Smooth muscle cell (in vitro differentiated cells): Measurements from ENCODE around the gene RAB34. TPM values are rescaled to one million over a fixed set of nuclear protein-coding genes. Genes with fewer than 3 reads are reported as not detected.
"Not testable (repeated sequence)": the region's sequence is repeated elsewhere in the genome, so short reads cannot be mapped to it uniquely, and the experiment has no call there.

ENCODE experiments used
- DNase-seq: peaks from one replicate; lab custom pipeline; 2025; ENCODE audit not compliant: unreplicated experiment; lab: John Stamatoyannopoulos, UW
- H2AFZ ChIP-seq: fragments of 200-600 bp; sonication (generic); 2 replicates; pipeline ENCODE4 v1.6.0; 2016; ENCODE audit warnings: antibody characterized with exemption, low read depth, mild to moderate bottlenecking
- H3F3A ChIP-seq: fragments of 200-600 bp; sonication (generic); 2 replicates; pipeline ENCODE4 v1.6.0; 2017; ENCODE audit warnings: antibody characterized with exemption, low read depth
- H3K27ac ChIP-seq: fragments of 200-600 bp; sonication (generic); 2 replicates; pipeline ENCODE4 v1.5.1; 2016; ENCODE audit warnings: low read depth, mild to moderate bottlenecking
- H3K27me3 ChIP-seq: fragments of 200-600 bp; sonication (generic); 2 replicates; pipeline ENCODE4 v1.6.1; 2016; ENCODE audit warnings: low read depth, mild to moderate bottlenecking
- H3K36me3 ChIP-seq: fragments of 200-600 bp; sonication (generic); 2 replicates; pipeline ENCODE4 v1.5.1; 2016; ENCODE audit warnings: low read depth
- H3K4me1 ChIP-seq: fragments of 200-600 bp; sonication (generic); 2 replicates; pipeline ENCODE4 v1.5.1; 2016; ENCODE audit warnings: low read depth
- H3K4me2 ChIP-seq: fragments of 200-600 bp; sonication (generic); 2 replicates; pipeline ENCODE4 v1.6.0; 2016; ENCODE audit warnings: mild to moderate bottlenecking
- H3K4me3 ChIP-seq: fragments of 200-600 bp; sonication (generic); 2 replicates; pipeline ENCODE4 v1.5.1; 2016; ENCODE audit warnings: mild to moderate bottlenecking
- H3K79me2 ChIP-seq: fragments of 200-600 bp; sonication (generic); 2 replicates; pipeline ENCODE4 v1.6.0; 2016; ENCODE audit warnings: low read depth, mild to moderate bottlenecking
- H3K9ac ChIP-seq: fragments of 200-600 bp; sonication (generic); 2 replicates; pipeline ENCODE4 v1.6.0; 2016; ENCODE audit warnings: low read depth
- H3K9me3 ChIP-seq: fragments of 200-600 bp; sonication (generic); replicated peaks from 2 replicates; pipeline ENCODE4 v1.5.1; 2016; ENCODE audit warnings: low read depth
- H4K20me1 ChIP-seq: fragments of 200-600 bp; sonication (generic); 2 replicates; pipeline ENCODE4 v1.6.0; 2016; ENCODE audit warnings: low read depth
- CTCF ChIP-seq: fragments of 200-600 bp; sonication (generic); IDR thresholded peaks from 2 replicates; pipeline ENCODE4 v1.5.1; 2017; ENCODE audit warnings: borderline replicate concordance, mild to moderate bottlenecking, antibody characterized with exemption; ENCODE audit not compliant: insufficient read depth, poor library complexity, severe bottlenecking
- WGBS: methylation state at CpG from one replicate; pipeline ENCODE4 v1.1.7; 2016; ENCODE audit warnings: low lambda C conversion rate; 5-methylcytosine and 5-hydroxymethylcytosine counted together
- polyA plus RNA-seq: library from polyadenylated mRNA; unstranded; fragments of >200 nt; fragmentation: Nextera tagmentation; extraction: Ambion mirVana; gene quantifications from 2 replicates; pipeline ENCODE4 v1.2.1, GENCODE V29; 2016
- total RNA-seq: library from RNA; depleted of rRNA; stranded (reverse); fragments of >200 nt; gene quantifications from 2 replicates; pipeline ENCODE4 v1.2.3, GENCODE V29; 2014

RAB34 gene
- total and polyA plus RNA-seq, 2 experiments from 2014 or later, result 208 to 289 TPM

GRCh38 chr17:28737316-28737715, 19.6 kb upstream of the RAB34 start:
- H4K20me1 ChIP-seq, result no peaks in the 10 kb centered on the region
- no peak overlapping the region for H2AFZ ChIP-seq
- H3F3A ChIP-seq, result no peaks in the 10 kb centered on the region
- H3K36me3 ChIP-seq, result no peaks in the 10 kb centered on the region
- no peak overlapping the region for H3K4me3 ChIP-seq
- WGBS, result 98% methylated on average over 12 of the region's 12 CpGs
- no peak for TF ChIP-seq CTCF
- no peaks in the 10 kb centered on the region for H3K4me1 ChIP-seq
- no peak overlapping the region for H3K9ac ChIP-seq
- no peaks in the 10 kb centered on the region for H3K27me3 ChIP-seq
- H3K79me2 ChIP-seq, result no peaks in the 10 kb centered on the region
- H3K27ac ChIP-seq, result no peak overlapping the region
- H3K9me3 ChIP-seq, result no peaks in the 10 kb centered on the region
- DNase-seq, result no peak
- H3K4me2 ChIP-seq, result no peak overlapping the region

DNA sequence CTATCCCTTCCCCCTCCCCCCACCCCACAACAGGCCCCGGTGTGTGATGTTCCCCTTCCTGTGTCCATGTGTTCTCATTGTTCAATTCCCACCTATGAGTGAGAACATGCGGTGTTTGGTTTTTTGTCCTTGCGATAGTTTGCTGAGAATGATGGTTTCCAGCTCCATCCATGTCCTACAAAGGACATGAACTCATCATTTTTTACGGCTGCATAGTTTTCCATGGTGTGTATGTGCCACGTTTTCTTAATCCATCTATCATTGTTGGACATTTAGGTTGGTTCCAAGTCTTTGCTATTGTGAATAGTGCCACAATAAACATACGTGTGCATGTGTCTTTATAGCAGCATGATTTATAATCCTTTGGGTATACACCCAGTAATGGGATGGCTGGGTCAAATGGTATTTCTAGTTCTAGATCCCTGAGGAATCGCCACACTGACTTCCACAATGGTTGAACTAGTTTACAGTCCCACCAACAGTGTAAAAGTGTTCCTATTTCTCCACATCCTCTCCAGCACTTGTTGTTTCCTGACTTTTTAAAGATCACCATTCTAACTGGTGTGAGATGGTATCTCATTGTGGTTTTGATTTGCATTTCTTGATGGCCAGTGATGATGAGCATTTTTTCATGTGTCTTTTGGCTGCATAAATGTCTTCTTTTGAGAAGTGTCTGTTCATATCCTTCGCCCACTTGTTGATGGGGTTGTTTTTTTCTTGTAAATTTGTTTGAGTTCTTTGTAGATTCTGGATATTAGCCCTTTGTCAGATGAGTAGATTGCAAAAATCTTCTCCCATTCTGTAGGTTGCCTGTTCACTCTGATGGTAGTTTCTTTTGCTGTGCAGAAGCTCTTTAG, 18.5 kb upstream of the RAB34 start:
- H3K4me1 ChIP-seq, H2AFZ ChIP-seq, H3K9ac ChIP-seq, H3K79me2 ChIP-seq, H3F3A ChIP-seq, H3K27ac ChIP-seq, H3K4me2 ChIP-seq, H3K27me3 ChIP-seq, H4K20me1 ChIP-seq, H3K9me3 ChIP-seq, H3K36me3 ChIP-seq, DNase-seq, H3K4me3 ChIP-seq: not testable (repeated sequence)
- WGBS, result 92% methylated on average over 7 of the region's 8 CpGs

DNA sequence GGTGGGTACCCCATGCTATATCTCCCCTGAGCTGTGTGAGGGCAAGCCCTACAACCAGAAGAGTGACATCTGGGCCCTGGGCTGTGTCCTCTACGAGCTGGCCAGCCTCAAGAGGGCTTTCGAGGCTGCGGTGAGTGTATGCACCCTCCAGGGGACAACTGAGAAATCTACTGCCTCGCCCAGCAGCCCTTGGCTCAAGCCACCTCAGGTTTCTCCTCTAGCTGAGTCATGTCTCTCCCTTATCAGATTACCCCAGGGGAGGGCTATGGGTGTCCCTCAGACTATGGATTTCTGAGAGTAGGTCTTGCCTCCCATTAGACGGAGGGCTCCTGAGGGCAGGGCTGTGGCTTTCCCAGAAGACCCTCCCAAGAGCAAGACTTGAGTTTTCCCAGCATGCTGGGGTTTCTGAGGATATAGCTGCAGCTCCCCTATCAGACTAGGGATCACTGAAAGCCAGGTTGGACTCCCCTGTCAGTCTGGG, 17.6 kb upstream of the RAB34 start:
- WGBS, result 68% methylated on average over 5 of the region's 5 CpGs
- H3K36me3 ChIP-seq, result no peaks in the 10 kb centered on the region
- H3K9me3 ChIP-seq, result no peaks in the 10 kb centered on the region
- H3K9ac ChIP-seq, result no peak overlapping the region
- no peaks in the 10 kb centered on the region for H3F3A ChIP-seq
- no peak overlapping the region for H3K4me3 ChIP-seq
- H2AFZ ChIP-seq, result no peak overlapping the region
- H3K27me3 ChIP-seq, result no peaks in the 10 kb centered on the region
- H4K20me1 ChIP-seq, result no peaks in the 10 kb centered on the region
- no peaks in the 10 kb centered on the region for H3K79me2 ChIP-seq
- no peak overlapping the region for H3K4me2 ChIP-seq
- H3K27ac ChIP-seq, result no peak overlapping the region
- no peak for DNase-seq
- H3K4me1 ChIP-seq, result no peaks in the 10 kb centered on the region
- no peak for TF ChIP-seq CTCF

- no peak for TF ChIP-seq CTCF
These were observed 17.1 kb upstream of the RAB34 start for GRCh38 chr17:28734712-28735241.

More at GRCh38 chr17:28734712-28735241, 17.1 kb upstream of the RAB34 start:
- Histone ChIP-seq H3K4me1 (no peaks in the 10 kb centered on the region), H2AFZ (no peak overlapping the region), H3K9ac (no peak overlapping the region), H3K4me3 (no peak overlapping the region), H3F3A (no peaks in the 10 kb centered on the region), H4K20me1 (no peaks in the 10 kb centered on the region), H3K9me3 (no peaks in the 10 kb centered on the region), H3K4me2 (no peak overlapping the region), H3K79me2 (no peaks in the 10 kb centered on the region), H3K27ac (no peak overlapping the region), H3K36me3 (no peaks in the 10 kb centered on the region), H3K27me3 (no peaks in the 10 kb centered on the region)
- no peak for DNase-seq
- 98% methylated on average over 10 of the region's 10 CpGs for WGBS
